ENCODE measurements around the gene MS4A18. TPM values are rescaled to one million over a fixed set of nuclear protein-coding genes. Genes with fewer than 3 reads are reported as not detected.

MS4A18 gene
- total and polyA plus RNA-seq, 2 experiments from 2014 or later: not detected

GRCh38 chr11:60764879-60765278 lies 40.4 kb downstream of the MS4A18 start:
- Histone ChIP-seq H3K4me3 (no peak overlapping the region), H3K4me2 (no peak overlapping the region), H3K79me2 (no peaks in the 10 kb centered on the region), H2AFZ (no peak overlapping the region), H3K27ac (no peak overlapping the region), H3K9me3 (ENCODE audit: low read depth) (no peaks in the 10 kb centered on the region), H3K4me1 (ENCODE audit: insufficient read depth) (no peaks in the 10 kb centered on the region), H3K36me3 (replicated peaks; ENCODE audit: insufficient read depth, low read depth) (no peaks in the 10 kb centered on the region), H3K9me2 (replicated peaks; ENCODE audit: insufficient read depth) (no peaks in the 10 kb centered on the region), H4K20me1 (ENCODE audit: insufficient read depth, poor library complexity, severe bottlenecking) (no peaks in the 10 kb centered on the region), H3K27me3 (no peaks in the 10 kb centered on the region)
- no peak for DNase-seq (ENCODE audit: low spot score)
- TF ChIP-seq, protein P1, sequence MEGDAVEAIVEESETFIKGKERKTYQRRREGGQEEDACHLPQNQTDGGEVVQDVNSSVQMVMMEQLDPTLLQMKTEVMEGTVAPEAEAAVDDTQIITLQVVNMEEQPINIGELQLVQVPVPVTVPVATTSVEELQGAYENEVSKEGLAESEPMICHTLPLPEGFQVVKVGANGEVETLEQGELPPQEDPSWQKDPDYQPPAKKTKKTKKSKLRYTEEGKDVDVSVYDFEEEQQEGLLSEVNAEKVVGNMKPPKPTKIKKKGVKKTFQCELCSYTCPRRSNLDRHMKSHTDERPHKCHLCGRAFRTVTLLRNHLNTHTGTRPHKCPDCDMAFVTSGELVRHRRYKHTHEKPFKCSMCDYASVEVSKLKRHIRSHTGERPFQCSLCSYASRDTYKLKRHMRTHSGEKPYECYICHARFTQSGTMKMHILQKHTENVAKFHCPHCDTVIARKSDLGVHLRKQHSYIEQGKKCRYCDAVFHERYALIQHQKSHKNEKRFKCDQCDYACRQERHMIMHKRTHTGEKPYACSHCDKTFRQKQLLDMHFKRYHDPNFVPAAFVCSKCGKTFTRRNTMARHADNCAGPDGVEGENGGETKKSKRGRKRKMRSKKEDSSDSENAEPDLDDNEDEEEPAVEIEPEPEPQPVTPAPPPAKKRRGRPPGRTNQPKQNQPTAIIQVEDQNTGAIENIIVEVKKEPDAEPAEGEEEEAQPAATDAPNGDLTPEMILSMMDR (IDR thresholded peaks at IDR 0.05; ENCODE audit: poor library complexity): no peak
- TF ChIP-seq EZH2phosphoT487 (IDR thresholded peaks at IDR 0.05; ENCODE audit: low read depth, severe bottlenecking, unreplicated experiment) (no peak), EZH2 (IDR thresholded peaks at IDR 0.05; ENCODE audit: borderline replicate concordance) (no peak)
- 45% methylated on average over 1 of the region's 1 CpG for WGBS (ENCODE audit: low lambda C conversion rate, missing lambda C conversion rate)

- Histone ChIP-seq H3K79me2 (no peaks in the 10 kb centered on the region), H3K9me3 (ENCODE audit: low read depth) (no peaks in the 10 kb centered on the region), H3K27ac (no peak overlapping the region), H4K20me1 (ENCODE audit: insufficient read depth, poor library complexity, severe bottlenecking) (no peaks in the 10 kb centered on the region), H3K4me2 (no peak overlapping the region), H3K4me1 (ENCODE audit: insufficient read depth) (no peaks in the 10 kb centered on the region), H2AFZ (no peak overlapping the region), H3K9me2 (replicated peaks; ENCODE audit: insufficient read depth) (no peaks in the 10 kb centered on the region), H3K4me3 (no peak overlapping the region), H3K27me3 (no peaks in the 10 kb centered on the region), H3K36me3 (replicated peaks; ENCODE audit: insufficient read depth, low read depth) (no peaks in the 10 kb centered on the region)
- no peak for TF ChIP-seq EZH2phosphoT487 (IDR thresholded peaks at IDR 0.05; ENCODE audit: low read depth, severe bottlenecking, unreplicated experiment)
- no peak for TF ChIP-seq EZH2 (IDR thresholded peaks at IDR 0.05; ENCODE audit: borderline replicate concordance)
- TF ChIP-seq, protein P1 (IDR thresholded peaks at IDR 0.05; ENCODE audit: poor library complexity): no peak
- DNase-seq (ENCODE audit: low spot score): no peak
- 92% methylated on average over 5 of the region's 5 CpGs for WGBS (ENCODE audit: low lambda C conversion rate, missing lambda C conversion rate)
Measured at GRCh38 chr11:60765355-60765754, 40.8 kb downstream of the MS4A18 start.

GRCh38 chr11:60766547-60766946 lies 42.0 kb downstream of the MS4A18 start:
- H3K4me3 ChIP-seq: no peak overlapping the region
- no peak for DNase-seq (ENCODE audit: low spot score)
- H3K4me1 ChIP-seq (ENCODE audit: insufficient read depth): no peaks in the 10 kb centered on the region
- H3K27ac ChIP-seq: no peak overlapping the region
- no peaks in the 10 kb centered on the region for H3K79me2 ChIP-seq
- no peaks in the 10 kb centered on the region for H3K27me3 ChIP-seq
- H3K9me2 ChIP-seq (replicated peaks; ENCODE audit: insufficient read depth): no peaks in the 10 kb centered on the region
- no peaks in the 10 kb centered on the region for H4K20me1 ChIP-seq (ENCODE audit: insufficient read depth, poor library complexity, severe bottlenecking)
- H2AFZ ChIP-seq: no peak overlapping the region
- H3K36me3 ChIP-seq (replicated peaks; ENCODE audit: insufficient read depth, low read depth): no peaks in the 10 kb centered on the region
- WGBS (ENCODE audit: low lambda C conversion rate, missing lambda C conversion rate): 77% methylated on average over 10 of the region's 10 CpGs
- H3K4me2 ChIP-seq: no peak overlapping the region
- no peaks in the 10 kb centered on the region for H3K9me3 ChIP-seq (ENCODE audit: low read depth)
- no peak for TF ChIP-seq EZH2phosphoT487 (IDR thresholded peaks at IDR 0.05; ENCODE audit: low read depth, severe bottlenecking, unreplicated experiment)

GRCh38 chr11:60767388-60767811 lies 42.9 kb downstream of the MS4A18 start:
- H3K27ac ChIP-seq: no peak overlapping the region
- H3K27me3 ChIP-seq: no peaks in the 10 kb centered on the region
- H3K36me3 ChIP-seq (replicated peaks; ENCODE audit: insufficient read depth, low read depth): no peaks in the 10 kb centered on the region
- H3K4me2 ChIP-seq: no peak overlapping the region
- no peaks in the 10 kb centered on the region for H4K20me1 ChIP-seq (ENCODE audit: insufficient read depth, poor library complexity, severe bottlenecking)
- no peaks in the 10 kb centered on the region for H3K9me2 ChIP-seq (replicated peaks; ENCODE audit: insufficient read depth)
- no peak for DNase-seq (ENCODE audit: low spot score)
- 49% methylated on average over 21 of the region's 26 CpGs for WGBS (ENCODE audit: low lambda C conversion rate, missing lambda C conversion rate)
- no peaks in the 10 kb centered on the region for H3K4me1 ChIP-seq (ENCODE audit: insufficient read depth)
- H3K79me2 ChIP-seq: no peaks in the 10 kb centered on the region
- H3K9me3 ChIP-seq (ENCODE audit: low read depth): no peaks in the 10 kb centered on the region
- H3K4me3 ChIP-seq: no peak overlapping the region
- TF ChIP-seq EZH2phosphoT487 (IDR thresholded peaks at IDR 0.05; ENCODE audit: low read depth, severe bottlenecking, unreplicated experiment) (no peak), EZH2 (IDR thresholded peaks at IDR 0.05; ENCODE audit: borderline replicate concordance) (no peak)
- TF ChIP-seq, protein P1 (IDR thresholded peaks at IDR 0.05; ENCODE audit: poor library complexity): peak; percentile 36
- no peak overlapping the region for H2AFZ ChIP-seq
